ENCODE data around the gene TBC1D1.
"Not testable (repeated sequence)": the region's sequence is repeated elsewhere in the genome, so short reads cannot be mapped to it uniquely, and the experiment has no call there.

The TBC1D1 gene

GRCh38 chr4:38017609-38018008 is 126.7 kb downstream of the TBC1D1 start:
- no peak for DNase-seq

- DNase-seq: no peak
These were observed 129.5 kb downstream of the TBC1D1 start for GRCh38 chr4:38020386-38020785.

GRCh38 chr4:38020961-38021360 is 130.1 kb downstream of the TBC1D1 start:
- DNase-seq: not testable (repeated sequence)

- no peak for DNase-seq
These were observed 130.9 kb downstream of the TBC1D1 start for GRCh38 chr4:38021751-38022150.

- peak; percentile 49 for DNase-seq
These were observed 132.7 kb downstream of the TBC1D1 start for GRCh38 chr4:38023347-38024205.

GRCh38 chr4:38024206-38024509 is 133.3 kb downstream of the TBC1D1 start:
- peak; percentile 61 for DNase-seq

GRCh38 chr4:38025665-38026064 is 134.8 kb downstream of the TBC1D1 start:
- no peak for DNase-seq

GRCh38 chr4:38026158-38026740 is 135.4 kb downstream of the TBC1D1 start:
- peak; percentile 57 for DNase-seq

- DNase-seq: peak; percentile 25
These were observed 139.1 kb downstream of the TBC1D1 start for GRCh38 chr4:38030023-38030422.

- peak; percentile 88 for DNase-seq
These were observed 144.3 kb downstream of the TBC1D1 start for GRCh38 chr4:38034986-38035882.

- DNase-seq: peak; percentile 39
These were observed 145.7 kb downstream of the TBC1D1 start for GRCh38 chr4:38036548-38036947.

- no peak for DNase-seq
These were observed 146.7 kb downstream of the TBC1D1 start for GRCh38 chr4:38037612-38038011.

GRCh38 chr4:38040619-38041018 is 149.7 kb downstream of the TBC1D1 start:
- DNase-seq: no peak

- DNase-seq: no peak
These were observed 153.2 kb downstream of the TBC1D1 start for GRCh38 chr4:38044060-38044459.

- no peak for DNase-seq
These were observed 154.6 kb downstream of the TBC1D1 start for GRCh38 chr4:38045289-38045988.

- no peak for DNase-seq
These were observed 156.0 kb downstream of the TBC1D1 start for GRCh38 chr4:38046727-38047489.

GRCh38 chr4:38049545-38050170 is 158.8 kb downstream of the TBC1D1 start:
- no peak for DNase-seq

- no peak for DNase-seq
These were observed 159.9 kb downstream of the TBC1D1 start for GRCh38 chr4:38050560-38051350.

GRCh38 chr4:38055566-38055965 is 164.7 kb downstream of the TBC1D1 start:
- peak; percentile 39 for DNase-seq

GRCh38 chr4:38056011-38056685 is 165.3 kb downstream of the TBC1D1 start:
- no peak for DNase-seq

All from hematopoietic multipotent progenitor cell treated with erythropoietin and hydrocortisone succinate and interleukin-3 and kit ligand, for 4 days (in vitro differentiated cells).